ENCODE results near the gene ZMYND11.

The ZMYND11 gene

GRCh38 chr10:232061-232460, 96.8 kb downstream of the ZMYND11 start:
- H3K4me3 ChIP-seq (ENCODE audit: low read length), result no peak overlapping the region
- H3K9ac ChIP-seq (ENCODE audit: low read depth, low read length), result no peak overlapping the region
- H3K27ac ChIP-seq (ENCODE audit: low read length), result no peak overlapping the region

GRCh38 chr10:232878-233277, 97.6 kb downstream of the ZMYND11 start:
- H3K27ac ChIP-seq (ENCODE audit: low read length), result no peak overlapping the region
- H3K4me1 ChIP-seq (ENCODE audit: insufficient read depth, low read length), result 0 out of 2 replicates have a peak, but pooled peaks cover 4% of the 10 kb centered on the region
- H3K9ac ChIP-seq (ENCODE audit: low read depth, low read length), result no peak overlapping the region
- H3K27me3 ChIP-seq (ENCODE audit: insufficient read depth, low read length), result no peaks in the 10 kb centered on the region
- H3K36me3 ChIP-seq (ENCODE audit: insufficient read depth, low read depth, low read length), result 0 out of 2 replicates have a peak, but pooled peaks cover 7% of the 10 kb centered on the region
- no peak overlapping the region for H3K4me3 ChIP-seq (ENCODE audit: low read length)
- H3K9me3 ChIP-seq (ENCODE audit: insufficient read depth, low read depth, low read length), result no peaks in the 10 kb centered on the region

More at GRCh38 chr10:232061-232460, 96.8 kb downstream of the ZMYND11 start:
- no peaks in the 10 kb centered on the region for H3K27me3 ChIP-seq (ENCODE audit: insufficient read depth, low read length)
- 0 out of 2 replicates have a peak, but pooled peaks cover 4% of the 10 kb centered on the region for H3K36me3 ChIP-seq (ENCODE audit: insufficient read depth, low read depth, low read length)
- no peaks in the 10 kb centered on the region for H3K9me3 ChIP-seq (ENCODE audit: insufficient read depth, low read depth, low read length)
- H3K4me1 ChIP-seq (ENCODE audit: insufficient read depth, low read length), result 0 out of 2 replicates have a peak, but pooled peaks cover 4% of the 10 kb centered on the region

- no peak overlapping the region for H3K4me3 ChIP-seq (ENCODE audit: low read length)
- 0 out of 2 replicates have a peak, but pooled peaks cover 13% of the 10 kb centered on the region for H3K36me3 ChIP-seq (ENCODE audit: insufficient read depth, low read depth, low read length)
- H3K9ac ChIP-seq (ENCODE audit: low read depth, low read length), result no peak overlapping the region
- no peaks in the 10 kb centered on the region for H3K27me3 ChIP-seq (ENCODE audit: insufficient read depth, low read length)
- no peaks in the 10 kb centered on the region for H3K9me3 ChIP-seq (ENCODE audit: insufficient read depth, low read depth, low read length)
- H3K27ac ChIP-seq (ENCODE audit: low read length), result no peak overlapping the region
- H3K4me1 ChIP-seq (ENCODE audit: insufficient read depth, low read length), result 0 out of 2 replicates have a peak, but pooled peaks cover 4% of the 10 kb centered on the region
These were observed 99.6 kb downstream of the ZMYND11 start for GRCh38 chr10:234708-235406.

GRCh38 chr10:235915-236314, 100.7 kb downstream of the ZMYND11 start:
- no peaks in the 10 kb centered on the region for H3K4me1 ChIP-seq (ENCODE audit: insufficient read depth, low read length)
- no peak overlapping the region for H3K27ac ChIP-seq (ENCODE audit: low read length)
- H3K36me3 ChIP-seq (ENCODE audit: insufficient read depth, low read depth, low read length), result 0 out of 2 replicates have a peak, but pooled peaks cover 13% of the 10 kb centered on the region
- H3K9me3 ChIP-seq (ENCODE audit: insufficient read depth, low read depth, low read length), result no peaks in the 10 kb centered on the region
- no peaks in the 10 kb centered on the region for H3K27me3 ChIP-seq (ENCODE audit: insufficient read depth, low read length)
- no peak overlapping the region for H3K4me3 ChIP-seq (ENCODE audit: low read length)
- no peak overlapping the region for H3K9ac ChIP-seq (ENCODE audit: low read depth, low read length)

GRCh38 chr10:239109-239508, 103.9 kb downstream of the ZMYND11 start:
- no peaks in the 10 kb centered on the region for H3K4me1 ChIP-seq (ENCODE audit: insufficient read depth, low read length)
- peaks cover 30% of the 10 kb centered on the region; the same call in 1 of the 2 replicates for H3K36me3 ChIP-seq (ENCODE audit: insufficient read depth, low read depth, low read length)
- H3K27ac ChIP-seq (ENCODE audit: low read length), result no peak overlapping the region
- no peak overlapping the region for H3K9ac ChIP-seq (ENCODE audit: low read depth, low read length)
- no peaks in the 10 kb centered on the region for H3K9me3 ChIP-seq (ENCODE audit: insufficient read depth, low read depth, low read length)
- no peak overlapping the region for H3K4me3 ChIP-seq (ENCODE audit: low read length)
- no peaks in the 10 kb centered on the region for H3K27me3 ChIP-seq (ENCODE audit: insufficient read depth, low read length)

- Histone ChIP-seq H3K4me3 (ENCODE audit: low read length) (no peak overlapping the region), H3K36me3 (ENCODE audit: insufficient read depth, low read depth, low read length) (peaks cover 43% of the 10 kb centered on the region; the same call in 1 of the 2 replicates), H3K9me3 (ENCODE audit: insufficient read depth, low read depth, low read length) (no peaks in the 10 kb centered on the region), H3K27ac (ENCODE audit: low read length) (no peak overlapping the region), H3K27me3 (ENCODE audit: insufficient read depth, low read length) (no peaks in the 10 kb centered on the region), H3K4me1 (ENCODE audit: insufficient read depth, low read length) (no peaks in the 10 kb centered on the region), H3K9ac (ENCODE audit: low read depth, low read length) (no peak overlapping the region)
These were observed 106.2 kb downstream of the ZMYND11 start for GRCh38 chr10:241451-241850.

- H3K4me1 ChIP-seq (ENCODE audit: insufficient read depth, low read length), result no peaks in the 10 kb centered on the region
- peaks cover 47% of the 10 kb centered on the region for H3K36me3 ChIP-seq (ENCODE audit: insufficient read depth, low read depth, low read length)
- H3K9me3 ChIP-seq (ENCODE audit: insufficient read depth, low read depth, low read length), result no peaks in the 10 kb centered on the region
- no peaks in the 10 kb centered on the region for H3K27me3 ChIP-seq (ENCODE audit: insufficient read depth, low read length)
- no peak overlapping the region for H3K4me3 ChIP-seq (ENCODE audit: low read length)
- H3K9ac ChIP-seq (ENCODE audit: low read depth, low read length), result no peak overlapping the region
- no peak overlapping the region for H3K27ac ChIP-seq (ENCODE audit: low read length)
These were observed 106.8 kb downstream of the ZMYND11 start for GRCh38 chr10:241966-242643.

GRCh38 chr10:244227-244626, 109.0 kb downstream of the ZMYND11 start:
- H3K4me3 ChIP-seq (ENCODE audit: low read length), result no peak overlapping the region

GRCh38 chr10:246431-246830, 111.2 kb downstream of the ZMYND11 start:
- Histone ChIP-seq H3K36me3 (ENCODE audit: insufficient read depth, low read depth, low read length) (peaks cover 80% of the 10 kb centered on the region), H3K4me1 (ENCODE audit: insufficient read depth, low read length) (no peaks in the 10 kb centered on the region), H3K27ac (ENCODE audit: low read length) (no peak overlapping the region), H3K9me3 (ENCODE audit: insufficient read depth, low read depth, low read length) (no peaks in the 10 kb centered on the region), H3K27me3 (ENCODE audit: insufficient read depth, low read length) (no peaks in the 10 kb centered on the region), H3K4me3 (ENCODE audit: low read length) (no peak overlapping the region), H3K9ac (ENCODE audit: low read depth, low read length) (no peak overlapping the region)

More at GRCh38 chr10:244227-244626, 109.0 kb downstream of the ZMYND11 start:
- Histone ChIP-seq H3K27ac (ENCODE audit: low read length) (no peak overlapping the region), H3K9ac (ENCODE audit: low read depth, low read length) (no peak overlapping the region), H3K27me3 (ENCODE audit: insufficient read depth, low read length) (no peaks in the 10 kb centered on the region), H3K36me3 (ENCODE audit: insufficient read depth, low read depth, low read length) (peaks cover 60% of the 10 kb centered on the region), H3K4me1 (ENCODE audit: insufficient read depth, low read length) (no peaks in the 10 kb centered on the region), H3K9me3 (ENCODE audit: insufficient read depth, low read depth, low read length) (no peaks in the 10 kb centered on the region)

GRCh38 chr10:247480-247879, 112.2 kb downstream of the ZMYND11 start:
- H3K4me3 ChIP-seq (ENCODE audit: low read length), result no peak overlapping the region
- H3K4me1 ChIP-seq (ENCODE audit: insufficient read depth, low read length), result no peaks in the 10 kb centered on the region
- no peaks in the 10 kb centered on the region for H3K9me3 ChIP-seq (ENCODE audit: insufficient read depth, low read depth, low read length)
- no peak overlapping the region for H3K9ac ChIP-seq (ENCODE audit: low read depth, low read length)
- H3K36me3 ChIP-seq (ENCODE audit: insufficient read depth, low read depth, low read length), result peaks cover 72% of the 10 kb centered on the region
- H3K27ac ChIP-seq (ENCODE audit: low read length), result no peak overlapping the region
- no peaks in the 10 kb centered on the region for H3K27me3 ChIP-seq (ENCODE audit: insufficient read depth, low read length)

GRCh38 chr10:248307-248706, 113.1 kb downstream of the ZMYND11 start:
- peaks cover 67% of the 10 kb centered on the region for H3K36me3 ChIP-seq (ENCODE audit: insufficient read depth, low read depth, low read length)
- H3K27me3 ChIP-seq (ENCODE audit: insufficient read depth, low read length), result no peaks in the 10 kb centered on the region
- H3K27ac ChIP-seq (ENCODE audit: low read length), result no peak overlapping the region
- H3K9ac ChIP-seq (ENCODE audit: low read depth, low read length), result no peak overlapping the region
- H3K4me1 ChIP-seq (ENCODE audit: insufficient read depth, low read length), result no peaks in the 10 kb centered on the region
- H3K4me3 ChIP-seq (ENCODE audit: low read length), result no peak overlapping the region
- no peaks in the 10 kb centered on the region for H3K9me3 ChIP-seq (ENCODE audit: insufficient read depth, low read depth, low read length)
